HG03159 (cell line): ENCODE measurements around the gene XPR1.
"Not testable (repeated sequence)": the region's sequence is repeated elsewhere in the genome, so short reads cannot be mapped to it uniquely, and the experiment has no call there.

Experiments used
- ATAC-seq: cut with Tn5 transposase; IDR thresholded peaks from one replicate; pipeline ENCODE4 v1.9.1; 2021; ENCODE audit warnings: mild to moderate bottlenecking, moderate library complexity; ENCODE audit not compliant: unreplicated experiment

The XPR1 gene

DNA sequence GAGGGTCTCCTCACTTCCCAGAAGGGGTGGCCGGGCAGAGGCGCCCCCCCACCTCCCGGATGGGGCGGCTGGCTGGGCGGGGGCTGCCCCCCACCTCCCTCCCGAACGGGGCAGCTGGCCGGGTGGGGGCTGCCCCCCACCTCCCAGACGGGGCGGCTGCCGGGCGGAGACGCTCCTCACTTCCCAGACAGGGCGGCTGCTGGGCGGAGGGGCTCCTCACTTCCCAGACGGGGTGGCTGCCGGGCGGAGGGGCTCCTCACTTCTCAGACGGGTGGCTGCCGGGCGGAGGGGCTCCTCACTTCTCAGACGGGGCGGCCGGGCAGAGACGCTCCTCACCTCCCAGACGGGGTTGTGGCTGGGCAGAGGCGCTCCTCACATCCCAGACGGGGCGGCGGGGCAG lies 78.9 kb downstream of the XPR1 start:
- not testable (repeated sequence) for ATAC-seq

DNA sequence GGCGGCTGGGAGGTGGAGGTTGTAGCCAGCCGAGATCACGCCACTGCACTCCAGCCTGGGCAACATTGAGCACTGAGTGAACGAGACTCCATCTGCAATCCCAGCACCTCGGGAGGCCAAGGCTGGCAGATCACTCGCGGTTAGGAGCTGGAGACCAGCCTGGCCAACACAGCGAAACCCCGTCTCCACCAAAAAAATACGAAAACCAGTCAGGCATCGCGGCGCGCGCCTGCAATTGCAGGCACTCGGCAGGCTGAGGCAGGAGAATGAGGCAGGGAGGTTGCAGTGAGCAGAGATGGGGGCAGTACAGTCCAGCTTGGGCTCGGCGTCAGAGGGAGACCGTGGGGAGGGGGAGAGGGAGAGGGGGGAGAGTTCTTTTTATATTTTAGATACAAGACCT lies 79.4 kb downstream of the XPR1 start:
- not testable (repeated sequence) for ATAC-seq

DNA sequence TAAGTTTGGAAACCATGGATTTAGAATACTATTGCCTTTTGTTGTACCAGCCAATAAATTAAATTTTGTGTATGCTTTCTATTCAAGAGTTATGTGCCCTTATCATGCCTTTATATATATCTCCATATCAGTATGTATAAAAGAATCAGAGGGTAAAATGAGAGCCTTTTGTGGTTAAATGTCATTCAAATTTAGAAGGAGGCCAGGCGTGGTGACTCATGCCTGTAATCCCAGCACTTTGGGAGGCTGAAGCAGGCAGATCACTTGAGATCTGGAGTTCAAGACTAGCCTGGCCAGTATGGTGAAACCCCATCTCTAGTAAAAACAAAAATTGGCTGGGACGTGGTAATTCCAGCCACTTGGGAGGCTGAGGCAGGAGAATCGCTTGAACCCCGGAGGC lies 88.9 kb downstream of the XPR1 start:
- no peak for ATAC-seq

DNA sequence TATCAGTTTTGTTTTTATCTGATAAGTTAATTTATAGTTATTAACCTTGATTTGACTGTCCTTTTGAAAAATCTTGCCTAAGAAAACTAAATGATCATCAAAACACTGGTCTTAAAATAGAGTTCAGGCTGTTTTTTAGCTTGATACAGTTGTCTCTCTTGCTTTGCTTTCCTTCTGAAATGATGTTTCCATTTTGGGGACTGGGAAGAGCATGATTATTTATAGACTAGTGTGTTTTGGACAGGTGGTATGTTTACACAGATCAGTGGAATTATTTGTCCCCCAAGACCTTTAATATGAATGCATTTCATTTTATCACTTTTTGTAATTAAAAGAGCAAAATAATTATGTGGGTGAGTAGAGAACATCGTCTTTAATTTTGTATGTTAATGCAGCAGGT lies 90.8 kb downstream of the XPR1 start:
- ATAC-seq = no peak

DNA sequence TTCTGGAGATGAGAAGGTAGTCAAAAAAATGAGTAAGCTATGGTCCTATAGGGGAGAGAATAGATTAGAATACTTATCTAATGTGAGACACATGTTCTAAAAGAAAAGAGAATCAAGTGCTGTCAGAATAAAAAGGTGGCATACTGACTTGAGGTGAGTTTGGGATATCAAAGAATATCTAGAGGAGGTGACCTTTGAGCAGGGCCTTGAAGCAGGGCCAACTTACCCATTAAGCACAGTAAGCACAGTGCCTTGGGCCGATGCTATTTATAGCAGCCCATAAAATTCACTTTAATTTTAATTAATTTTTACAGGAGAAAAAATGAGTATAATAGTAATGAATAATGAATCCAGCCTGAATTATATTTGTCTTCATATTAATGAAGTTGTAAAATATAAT lies 92.2 kb downstream of the XPR1 start:
- ATAC-seq = no peak

DNA sequence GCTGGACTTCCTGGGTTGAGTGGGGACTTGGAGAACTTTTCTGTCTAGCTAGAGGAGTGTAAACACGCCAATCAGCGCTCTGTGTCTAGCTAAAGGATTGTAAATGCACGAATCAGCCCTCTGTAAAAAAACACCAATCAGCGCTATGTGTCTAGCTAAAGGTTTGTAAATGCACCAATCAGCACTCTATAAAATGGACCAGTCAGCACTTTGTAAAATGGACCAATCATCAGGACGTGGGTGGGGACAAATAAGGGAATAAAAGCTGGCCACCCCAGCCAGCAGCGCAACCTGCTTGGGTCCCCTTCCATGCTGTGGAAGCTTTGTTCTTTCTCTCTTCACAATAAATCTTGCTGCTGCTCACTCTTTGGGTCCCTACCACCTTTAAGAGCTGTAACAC lies 94.2 kb downstream of the XPR1 start:
- ATAC-seq = not testable (repeated sequence)

DNA sequence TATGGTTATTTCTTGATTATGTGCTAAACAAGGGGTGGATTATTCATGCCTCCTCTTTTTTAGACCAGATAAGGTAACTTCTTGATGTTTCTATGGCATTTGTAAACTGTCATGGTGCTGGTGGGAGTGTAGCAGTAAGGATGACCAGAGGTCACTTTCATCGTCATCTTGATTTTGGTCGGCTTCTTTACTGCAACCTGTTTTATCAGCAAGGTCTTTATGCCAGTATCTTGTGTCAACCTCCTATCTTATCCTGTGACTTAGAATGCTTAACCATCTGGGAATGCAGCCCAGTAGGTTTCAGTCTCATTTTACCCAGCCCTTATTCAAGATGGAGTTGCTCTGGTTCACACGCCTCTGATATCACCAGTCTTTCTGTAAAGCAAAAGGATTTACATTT lies 95.9 kb downstream of the XPR1 start:
- ATAC-seq = not testable (repeated sequence)

DNA sequence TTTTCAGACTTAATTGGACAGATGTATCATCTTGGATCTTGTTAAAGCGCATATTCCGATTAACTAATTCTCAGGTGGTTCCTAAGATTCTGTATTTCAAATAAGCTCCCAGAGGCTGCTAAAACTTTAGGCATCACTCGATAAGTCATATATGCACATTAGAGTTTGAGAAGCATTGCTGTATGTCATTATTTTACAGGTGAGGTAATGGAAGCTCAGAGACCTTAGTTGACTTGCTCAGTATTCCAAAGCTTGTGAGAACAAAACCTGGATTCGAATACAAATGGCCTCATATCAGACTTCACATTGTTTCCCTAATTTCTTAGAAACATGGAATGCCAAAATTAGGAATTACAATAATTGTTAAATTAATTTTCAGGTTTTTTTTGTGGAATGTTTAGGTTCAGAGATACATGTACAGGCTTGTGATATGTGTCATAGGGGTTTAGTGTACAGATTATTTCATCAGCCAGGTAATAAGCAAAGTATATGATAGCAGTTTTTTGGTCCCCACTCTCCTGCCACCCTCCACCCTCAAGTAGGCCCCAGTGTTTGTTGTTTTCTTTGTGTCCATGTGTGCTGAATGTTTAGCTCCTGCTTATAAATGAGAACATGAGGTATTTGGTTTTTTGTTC lies 96.8 kb downstream of the XPR1 start:
- ATAC-seq = no peak

DNA sequence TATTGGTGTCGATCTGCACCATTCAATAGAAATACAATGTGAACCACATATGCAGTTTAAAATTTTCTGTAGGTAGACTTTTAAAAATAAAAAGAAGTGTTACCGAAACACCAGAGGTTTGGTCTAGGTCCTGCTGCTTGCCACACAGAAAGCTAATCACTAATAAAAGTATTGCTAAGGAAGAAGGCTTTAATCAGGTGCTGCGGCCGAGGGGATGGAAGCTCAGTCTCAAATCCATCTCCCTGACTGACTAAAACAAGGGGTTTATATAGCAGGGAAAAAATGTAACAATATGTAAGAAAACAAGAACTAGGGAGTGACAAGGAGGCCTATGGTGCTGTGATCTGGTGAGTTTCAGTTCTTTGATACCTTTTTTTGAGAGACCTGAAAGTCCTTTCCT lies 99.3 kb downstream of the XPR1 start:
- ATAC-seq = no peak

DNA sequence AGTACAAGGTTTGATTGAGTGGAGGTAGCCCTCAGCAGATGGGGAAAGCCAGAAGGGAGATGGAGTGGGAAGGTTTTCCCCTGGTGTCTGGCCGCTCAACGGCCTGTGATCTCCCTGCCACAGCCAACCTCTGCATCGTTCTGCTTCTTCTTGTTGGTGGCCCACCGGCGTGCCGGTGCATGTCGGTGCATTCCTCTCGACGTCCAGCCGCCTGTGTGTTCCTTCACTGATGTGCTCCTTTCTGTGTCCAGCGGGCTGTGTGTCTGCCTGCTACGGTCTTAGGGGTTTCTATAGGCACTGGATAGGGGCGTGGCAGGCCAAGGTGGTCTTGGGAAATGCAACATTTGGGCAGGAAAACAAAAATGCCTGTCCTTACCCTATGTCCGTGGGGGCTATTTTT lies 101.0 kb downstream of the XPR1 start:
- no peak for ATAC-seq

DNA sequence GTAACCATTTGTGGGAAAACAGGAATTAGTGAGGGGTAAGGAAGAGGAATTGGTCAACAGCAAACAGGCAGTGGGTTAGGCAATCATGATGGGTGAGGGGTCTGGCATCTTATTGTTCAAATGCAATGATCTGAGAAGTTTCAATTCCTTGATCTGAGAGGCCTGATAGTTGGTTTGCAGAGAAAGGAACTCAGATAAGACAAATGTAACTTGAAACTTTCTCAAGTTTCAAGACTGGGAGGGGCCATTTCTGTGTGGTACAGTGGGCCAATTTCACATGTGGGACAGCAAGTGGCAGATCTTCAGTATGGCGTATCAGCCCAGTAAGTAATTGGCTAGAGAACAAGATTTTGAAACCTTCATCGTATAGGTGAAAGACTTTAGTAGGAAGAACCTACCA lies 102.5 kb downstream of the XPR1 start:
- no peak for ATAC-seq

DNA sequence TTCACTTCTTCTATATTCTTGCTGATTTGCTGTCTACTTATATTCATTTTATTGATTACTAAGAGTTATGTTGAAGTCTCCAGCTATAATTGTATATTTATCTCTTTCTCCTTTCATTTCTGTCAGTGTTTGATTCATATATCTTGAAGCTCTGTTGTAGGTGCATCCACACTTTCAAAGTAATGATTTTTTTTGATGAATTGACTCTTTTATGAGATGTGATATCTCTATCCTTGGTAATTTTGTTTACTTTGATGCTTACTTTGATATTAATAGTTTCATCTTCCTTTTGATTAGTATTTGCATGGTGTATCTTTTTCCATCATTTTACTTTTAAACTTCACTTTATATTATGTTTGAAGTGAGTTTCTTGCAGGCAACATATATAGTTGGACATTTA lies 110.8 kb downstream of the XPR1 start:
- ATAC-seq = no peak

DNA sequence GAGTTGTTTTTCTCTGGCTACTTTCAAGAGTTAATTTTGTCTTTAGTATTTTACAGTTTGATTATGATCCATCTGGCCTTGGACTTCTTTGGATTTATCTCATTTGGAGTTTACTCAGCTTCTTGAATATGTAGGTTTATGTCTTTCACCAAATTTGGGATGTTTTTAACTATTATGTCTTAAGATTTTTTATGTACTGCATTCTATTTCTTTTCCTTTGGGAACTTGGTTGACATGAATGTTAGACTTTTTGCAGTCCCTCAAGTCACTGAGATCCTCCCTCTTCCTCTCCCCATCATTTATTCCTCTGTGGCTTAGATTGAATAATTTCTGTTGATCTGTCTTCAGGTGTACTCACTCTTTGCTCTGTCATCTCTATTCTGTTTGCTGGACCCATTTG lies 112.0 kb downstream of the XPR1 start:
- ATAC-seq = no peak

DNA sequence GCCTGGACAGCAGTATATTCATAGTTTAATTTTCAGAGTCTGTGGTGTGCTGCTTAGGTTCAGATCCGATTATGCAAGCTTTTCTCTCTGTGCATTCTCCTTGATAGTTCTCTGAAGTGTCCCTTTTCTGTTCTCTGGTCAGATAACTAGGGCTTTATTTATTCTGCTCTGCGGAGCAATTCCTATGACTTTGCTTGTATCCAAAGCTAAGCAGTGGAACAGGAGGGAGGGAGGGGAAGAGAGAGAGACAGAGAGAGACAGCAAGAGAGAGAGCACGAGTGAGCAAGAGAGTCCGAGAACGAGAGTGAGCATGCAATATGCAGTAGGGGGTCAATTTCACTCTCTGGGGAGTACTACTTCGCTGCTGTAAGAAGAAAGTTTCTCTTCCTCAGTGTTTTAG lies 113.3 kb downstream of the XPR1 start:
- ATAC-seq = no peak

DNA sequence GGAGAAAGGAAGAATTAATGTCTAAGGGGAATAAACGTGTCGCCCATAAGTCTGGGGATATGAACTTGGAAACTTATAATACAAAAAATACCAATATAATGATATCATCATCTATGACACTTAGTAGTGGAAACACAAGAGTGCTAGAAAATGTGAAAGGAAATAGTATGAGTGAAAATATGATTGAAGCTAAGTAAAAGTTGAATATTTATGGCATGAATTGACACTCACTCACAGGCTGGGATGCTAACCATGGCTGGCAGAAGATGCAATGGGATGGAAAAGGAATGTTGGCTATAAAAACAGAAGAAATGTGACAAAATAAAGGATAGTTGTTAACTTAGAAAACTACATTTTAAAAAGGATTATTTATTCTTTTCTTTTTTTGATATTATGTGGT lies 120.1 kb downstream of the XPR1 start:
- ATAC-seq = no peak

DNA sequence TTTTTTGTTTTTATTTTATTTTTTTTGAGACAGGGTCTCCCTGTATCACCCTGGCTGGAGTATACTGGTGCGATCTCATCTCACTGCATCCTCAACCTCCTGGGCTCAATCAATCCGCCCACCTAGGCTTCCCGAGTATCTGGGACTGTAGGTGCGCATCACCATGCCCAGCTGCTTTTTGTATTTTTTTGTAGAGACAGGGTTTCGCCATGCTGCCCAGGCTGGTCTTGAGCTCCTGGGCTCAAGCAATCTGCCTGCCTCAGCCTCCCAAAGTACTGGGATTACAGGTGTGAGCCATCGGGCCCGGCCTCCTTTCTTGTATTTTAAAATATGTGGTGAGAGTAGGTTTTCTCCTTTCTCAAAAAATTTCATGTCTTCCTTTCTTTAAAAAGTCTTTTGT lies 122.6 kb downstream of the XPR1 start:
- no peak for ATAC-seq

DNA sequence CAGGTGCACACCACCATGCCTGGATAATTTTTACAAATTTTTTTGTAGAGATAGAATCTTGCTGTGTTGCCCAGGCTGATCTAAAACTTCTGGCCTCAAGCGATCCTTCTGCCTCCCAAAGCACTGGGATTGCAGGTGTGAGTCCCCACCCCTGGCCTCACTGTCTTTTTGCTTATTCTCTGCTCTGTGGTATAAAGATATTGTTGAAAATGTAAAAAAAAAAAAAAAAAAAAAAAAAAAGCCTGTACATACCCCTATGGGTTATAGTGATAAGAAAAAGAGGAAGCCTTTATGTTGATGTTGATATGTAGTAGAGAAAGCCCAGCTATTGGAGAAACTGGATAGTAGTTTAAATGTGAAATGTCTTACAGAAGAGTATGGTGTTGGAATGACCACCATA lies 125.8 kb downstream of the XPR1 start:
- no peak for ATAC-seq

DNA sequence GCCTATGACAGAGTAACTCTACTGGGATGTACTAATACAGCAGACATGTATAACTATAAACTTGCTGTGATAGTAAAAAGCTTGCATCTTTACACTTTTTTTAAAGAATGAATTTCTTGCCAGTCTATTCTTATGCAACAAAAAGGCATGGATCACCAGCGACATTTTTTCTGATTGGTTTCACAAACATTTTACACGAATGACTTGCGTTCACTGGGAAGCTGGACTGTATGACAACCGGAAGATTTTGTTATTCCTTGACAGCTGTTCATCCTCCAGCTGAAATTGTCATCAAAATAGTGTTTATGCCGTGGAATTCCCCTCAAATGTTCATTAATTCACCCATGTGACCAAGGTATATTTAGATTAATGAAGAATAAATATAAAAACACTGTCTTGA lies 131.0 kb downstream of the XPR1 start:
- ATAC-seq = no peak

DNA sequence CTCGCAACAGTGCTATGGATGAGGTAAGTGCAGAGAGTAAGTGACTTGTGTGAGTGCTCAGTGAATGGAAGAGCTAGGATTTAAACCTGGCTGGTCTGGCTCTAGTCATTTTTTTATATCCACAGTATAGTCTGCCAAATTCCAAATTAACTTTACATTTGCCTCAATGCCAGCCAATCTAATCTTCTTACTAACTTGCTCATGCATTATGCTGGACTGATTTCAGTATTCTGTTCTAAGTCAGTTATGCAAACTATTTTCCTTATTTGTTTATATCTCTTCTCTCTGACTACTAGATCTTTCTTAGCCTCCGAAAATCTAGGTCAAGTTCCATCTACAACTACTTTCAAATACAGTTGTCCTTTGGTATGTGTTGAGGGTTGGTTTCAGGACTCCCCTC lies 133.3 kb downstream of the XPR1 start:
- no peak for ATAC-seq

DNA sequence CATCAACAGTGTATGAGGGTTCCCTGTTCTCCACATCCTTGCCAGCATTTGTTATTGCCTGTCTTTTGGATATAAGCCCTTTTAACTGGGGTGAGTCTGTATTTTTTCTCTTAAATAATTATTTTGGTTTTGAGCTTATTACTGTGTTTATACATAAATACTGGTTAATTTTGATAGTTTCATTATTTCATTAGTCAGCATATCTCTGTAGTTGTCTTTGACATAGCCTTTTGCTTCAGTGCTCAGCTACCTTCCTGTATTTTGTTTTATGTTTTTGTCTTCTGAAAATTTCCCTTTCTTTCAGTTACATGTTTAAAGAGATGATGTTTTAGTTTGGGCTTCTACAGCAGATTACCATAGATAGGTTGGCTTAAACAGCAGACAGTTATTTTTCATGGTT lies 138.1 kb downstream of the XPR1 start:
- ATAC-seq = no peak

DNA sequence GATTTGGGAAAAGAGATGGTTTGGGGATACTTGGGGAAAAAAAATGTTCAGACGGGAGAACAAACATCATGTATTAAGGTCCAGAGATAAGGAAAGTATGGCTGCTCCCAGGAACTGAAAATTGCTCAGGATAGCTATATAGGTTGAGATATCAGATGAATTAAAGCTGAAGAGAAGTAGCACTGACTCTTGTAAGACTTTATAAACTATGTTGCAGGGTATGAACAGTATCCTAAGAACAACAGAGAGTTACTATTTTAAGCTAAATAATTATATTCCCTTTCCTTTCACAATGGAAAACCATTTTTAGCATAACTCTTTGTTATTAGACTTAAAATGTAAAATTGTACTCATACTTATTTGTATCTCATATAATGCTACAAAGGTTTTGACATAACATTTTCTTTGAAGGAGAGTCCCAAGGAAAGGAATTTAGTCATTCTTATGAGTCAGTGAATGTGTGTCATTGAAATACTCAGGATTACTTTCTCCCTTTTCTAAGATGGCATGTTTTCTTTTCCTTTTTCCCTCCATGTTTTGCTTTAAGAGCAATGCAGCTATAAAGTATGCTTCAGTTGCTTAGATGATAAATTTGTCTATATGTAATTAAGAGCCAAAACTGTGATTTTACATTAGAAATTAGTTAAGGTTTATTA lies 141.5 kb downstream of the XPR1 start:
- no peak for ATAC-seq

DNA sequence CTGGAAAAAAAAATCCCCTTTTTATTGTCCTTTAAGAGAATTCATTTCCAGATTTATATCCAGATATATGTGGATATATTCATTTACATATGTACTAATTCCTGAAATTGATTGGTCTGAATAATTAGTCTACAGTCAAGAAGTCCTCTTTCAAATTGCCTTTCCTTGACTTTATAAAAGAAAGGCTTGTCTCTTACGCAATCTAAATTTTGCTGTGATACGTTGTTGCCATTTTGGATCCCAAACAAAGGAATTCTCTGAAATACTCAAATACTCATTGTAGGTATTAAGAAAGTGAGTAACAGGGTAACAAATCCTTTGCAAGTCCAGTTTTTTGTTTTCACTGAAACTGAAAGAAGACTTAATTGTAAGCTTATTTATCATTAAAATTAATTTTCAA lies 144.0 kb downstream of the XPR1 start:
- no peak for ATAC-seq

DNA sequence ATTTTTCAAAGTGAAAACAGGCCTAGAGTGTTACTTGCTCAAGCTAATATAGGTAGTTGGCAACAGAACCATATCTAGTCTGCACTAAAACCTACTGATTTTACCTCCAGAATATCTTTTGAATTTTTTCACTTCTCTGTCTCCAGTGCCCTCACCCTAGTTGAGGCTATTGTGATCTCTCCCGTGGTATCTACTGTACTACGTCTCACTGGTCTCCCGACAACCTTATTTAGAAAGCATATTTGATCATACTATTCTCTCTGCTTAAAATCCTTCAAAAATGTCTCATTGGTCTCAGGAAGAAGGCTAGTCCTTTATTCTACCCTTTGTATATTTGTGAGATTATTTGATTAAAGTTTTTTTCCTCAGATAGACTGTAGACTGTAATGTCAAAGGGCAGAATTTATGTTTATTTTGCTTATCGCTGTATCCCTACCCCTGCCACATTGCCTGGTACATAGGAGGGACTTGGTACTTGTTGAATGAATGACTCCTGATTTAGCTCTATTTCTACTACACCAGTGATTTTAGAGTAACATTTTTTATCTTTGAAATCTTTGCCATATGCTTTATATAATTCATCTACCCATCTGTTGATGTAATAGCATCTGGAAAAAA lies 145.4 kb downstream of the XPR1 start:
- no peak for ATAC-seq
